ENCODE measurements around the gene CELSR2.

The CELSR2 gene

GRCh38 chr1:109255097-109255651 lies 5.8 kb downstream of the CELSR2 start:
- TF ChIP-seq, protein P1, sequence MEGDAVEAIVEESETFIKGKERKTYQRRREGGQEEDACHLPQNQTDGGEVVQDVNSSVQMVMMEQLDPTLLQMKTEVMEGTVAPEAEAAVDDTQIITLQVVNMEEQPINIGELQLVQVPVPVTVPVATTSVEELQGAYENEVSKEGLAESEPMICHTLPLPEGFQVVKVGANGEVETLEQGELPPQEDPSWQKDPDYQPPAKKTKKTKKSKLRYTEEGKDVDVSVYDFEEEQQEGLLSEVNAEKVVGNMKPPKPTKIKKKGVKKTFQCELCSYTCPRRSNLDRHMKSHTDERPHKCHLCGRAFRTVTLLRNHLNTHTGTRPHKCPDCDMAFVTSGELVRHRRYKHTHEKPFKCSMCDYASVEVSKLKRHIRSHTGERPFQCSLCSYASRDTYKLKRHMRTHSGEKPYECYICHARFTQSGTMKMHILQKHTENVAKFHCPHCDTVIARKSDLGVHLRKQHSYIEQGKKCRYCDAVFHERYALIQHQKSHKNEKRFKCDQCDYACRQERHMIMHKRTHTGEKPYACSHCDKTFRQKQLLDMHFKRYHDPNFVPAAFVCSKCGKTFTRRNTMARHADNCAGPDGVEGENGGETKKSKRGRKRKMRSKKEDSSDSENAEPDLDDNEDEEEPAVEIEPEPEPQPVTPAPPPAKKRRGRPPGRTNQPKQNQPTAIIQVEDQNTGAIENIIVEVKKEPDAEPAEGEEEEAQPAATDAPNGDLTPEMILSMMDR (IDR thresholded peaks at IDR 0.05; ENCODE audit: borderline replicate concordance, insufficient read depth, low read depth, low read length), result no peak
- no peak overlapping the region for H3K4me3 ChIP-seq (ENCODE audit: low read depth, low read length)

- TF ChIP-seq, protein P1 (IDR thresholded peaks at IDR 0.05; ENCODE audit: borderline replicate concordance, insufficient read depth, low read depth, low read length), result no peak
- H3K4me3 ChIP-seq (ENCODE audit: low read depth, low read length), result no peak overlapping the region
These were observed 6.3 kb downstream of the CELSR2 start for GRCh38 chr1:109255678-109256077.

- TF ChIP-seq, protein P1 (IDR thresholded peaks at IDR 0.05; ENCODE audit: borderline replicate concordance, insufficient read depth, low read depth, low read length), result no peak
- H3K4me3 ChIP-seq (ENCODE audit: low read depth, low read length), result no peak overlapping the region
These were observed 6.7 kb downstream of the CELSR2 start for GRCh38 chr1:109256085-109256484.

GRCh38 chr1:109256971-109257681 lies 7.8 kb downstream of the CELSR2 start:
- H3K4me3 ChIP-seq (ENCODE audit: low read depth, low read length), result no peak overlapping the region
- TF ChIP-seq, protein P1 (IDR thresholded peaks at IDR 0.05; ENCODE audit: borderline replicate concordance, insufficient read depth, low read depth, low read length), result no peak

DNA sequence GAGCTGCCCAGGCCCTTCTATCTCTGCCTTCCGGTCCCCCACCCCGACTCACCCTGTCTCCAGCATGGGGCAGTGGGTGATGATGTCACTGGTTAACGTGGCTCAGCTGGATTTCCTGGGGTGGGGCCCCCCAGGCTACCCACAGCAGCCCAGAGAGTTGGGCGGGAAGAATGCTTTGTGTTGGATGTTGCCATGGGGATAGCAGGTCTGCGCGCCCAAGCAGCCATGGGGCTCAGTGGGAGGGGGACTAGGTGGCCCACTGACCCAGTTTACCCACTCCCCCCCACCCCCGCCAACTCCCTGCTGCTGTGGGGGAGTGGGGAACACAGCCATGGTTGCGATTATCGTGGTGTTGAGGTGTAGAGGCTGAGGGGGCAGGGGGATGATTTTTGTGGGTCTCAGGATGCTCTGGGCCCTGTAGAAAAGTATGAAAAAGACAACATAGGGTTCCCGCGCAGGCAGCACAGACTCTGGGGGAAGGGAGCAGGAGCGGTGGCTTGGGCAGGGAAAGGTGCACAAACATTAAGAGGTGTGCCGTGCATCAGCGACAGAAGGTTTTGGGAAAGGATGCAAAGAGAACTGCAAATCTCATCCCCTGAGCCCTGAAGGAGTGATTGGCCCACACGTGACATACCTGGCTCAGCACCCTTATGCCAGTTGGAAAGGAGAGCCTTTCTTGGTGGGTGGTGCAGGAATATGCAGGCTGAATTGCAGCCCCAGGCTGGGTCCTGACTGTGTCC lies 8.5 kb downstream of the CELSR2 start:
- TF ChIP-seq, protein P1 (IDR thresholded peaks at IDR 0.05; ENCODE audit: borderline replicate concordance, insufficient read depth, low read depth, low read length), result no peak
- H3K4me3 ChIP-seq (ENCODE audit: low read depth, low read length), result no peak overlapping the region

DNA sequence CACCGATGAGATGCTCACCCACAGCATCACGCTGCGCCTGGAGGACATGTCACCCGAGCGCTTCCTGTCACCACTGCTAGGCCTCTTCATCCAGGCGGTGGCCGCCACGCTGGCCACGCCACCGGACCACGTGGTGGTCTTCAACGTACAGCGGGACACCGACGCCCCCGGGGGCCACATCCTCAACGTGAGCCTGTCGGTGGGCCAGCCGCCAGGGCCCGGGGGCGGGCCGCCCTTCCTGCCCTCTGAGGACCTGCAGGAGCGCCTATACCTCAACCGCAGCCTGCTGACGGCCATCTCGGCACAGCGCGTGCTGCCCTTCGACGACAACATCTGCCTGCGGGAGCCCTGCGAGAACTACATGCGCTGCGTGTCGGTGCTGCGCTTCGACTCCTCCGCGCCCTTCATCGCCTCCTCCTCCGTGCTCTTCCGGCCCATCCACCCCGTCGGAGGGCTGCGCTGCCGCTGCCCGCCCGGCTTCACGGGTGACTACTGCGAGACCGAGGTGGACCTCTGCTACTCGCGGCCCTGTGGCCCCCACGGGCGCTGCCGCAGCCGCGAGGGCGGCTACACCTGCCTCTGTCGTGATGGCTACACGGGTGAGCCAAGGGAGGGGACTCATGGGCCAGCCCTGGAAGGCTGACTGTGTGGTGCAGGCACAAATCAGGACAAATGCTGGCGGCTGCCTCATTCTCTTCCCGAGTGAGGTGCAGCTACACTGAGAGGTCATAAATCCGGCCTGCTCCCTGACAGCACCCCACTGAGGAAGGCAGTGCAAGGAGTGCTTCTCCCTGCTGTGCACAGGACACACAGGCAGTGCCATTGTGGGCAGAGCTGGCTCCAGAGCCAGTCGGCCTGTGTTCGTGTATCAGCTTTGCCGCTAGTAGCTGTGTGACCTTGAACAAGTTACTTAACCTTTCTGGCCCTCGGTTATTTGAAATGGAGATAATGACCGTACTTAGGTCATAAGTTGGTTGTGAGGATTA lies 9.4 kb downstream of the CELSR2 start:
- TF ChIP-seq, protein P1 (IDR thresholded peaks at IDR 0.05; ENCODE audit: borderline replicate concordance, insufficient read depth, low read depth, low read length), result no peak
- no peak overlapping the region for H3K4me3 ChIP-seq (ENCODE audit: low read depth, low read length)

All from GM12875 (cell line).